ENCODE data around the gene FAM25A.

DNA sequence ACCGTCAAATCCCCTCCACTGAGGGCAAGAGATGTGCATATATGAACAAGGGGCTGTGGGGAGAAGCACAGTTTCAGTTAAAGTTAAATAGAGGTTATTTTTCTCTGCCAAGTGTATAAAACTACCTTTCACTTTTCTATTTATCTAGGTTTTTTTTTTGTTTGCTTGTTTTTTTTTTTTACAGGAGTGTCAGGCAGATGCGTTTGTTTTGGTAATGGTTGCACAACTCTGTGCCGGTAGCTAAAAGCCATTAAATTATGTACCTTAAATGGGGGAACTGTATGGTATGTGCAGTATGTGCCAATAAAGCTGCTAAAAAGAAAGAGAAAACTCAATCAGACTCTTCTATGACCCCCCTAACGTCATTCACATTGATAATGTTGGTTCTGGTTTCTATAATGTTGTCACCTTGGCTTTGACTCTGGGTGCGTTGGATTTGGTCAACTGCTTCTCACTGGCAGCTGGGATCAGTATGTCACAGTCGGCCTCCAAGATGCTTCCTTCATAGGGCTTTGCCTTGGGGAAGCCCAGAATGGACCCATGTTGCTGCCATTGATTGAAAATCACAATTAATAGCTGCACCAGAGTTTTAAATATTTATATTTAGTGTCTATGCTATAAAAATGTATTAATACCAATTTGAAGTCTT lies 40.3 kb downstream of the FAM25A start:
- TF ChIP-seq, protein P1, sequence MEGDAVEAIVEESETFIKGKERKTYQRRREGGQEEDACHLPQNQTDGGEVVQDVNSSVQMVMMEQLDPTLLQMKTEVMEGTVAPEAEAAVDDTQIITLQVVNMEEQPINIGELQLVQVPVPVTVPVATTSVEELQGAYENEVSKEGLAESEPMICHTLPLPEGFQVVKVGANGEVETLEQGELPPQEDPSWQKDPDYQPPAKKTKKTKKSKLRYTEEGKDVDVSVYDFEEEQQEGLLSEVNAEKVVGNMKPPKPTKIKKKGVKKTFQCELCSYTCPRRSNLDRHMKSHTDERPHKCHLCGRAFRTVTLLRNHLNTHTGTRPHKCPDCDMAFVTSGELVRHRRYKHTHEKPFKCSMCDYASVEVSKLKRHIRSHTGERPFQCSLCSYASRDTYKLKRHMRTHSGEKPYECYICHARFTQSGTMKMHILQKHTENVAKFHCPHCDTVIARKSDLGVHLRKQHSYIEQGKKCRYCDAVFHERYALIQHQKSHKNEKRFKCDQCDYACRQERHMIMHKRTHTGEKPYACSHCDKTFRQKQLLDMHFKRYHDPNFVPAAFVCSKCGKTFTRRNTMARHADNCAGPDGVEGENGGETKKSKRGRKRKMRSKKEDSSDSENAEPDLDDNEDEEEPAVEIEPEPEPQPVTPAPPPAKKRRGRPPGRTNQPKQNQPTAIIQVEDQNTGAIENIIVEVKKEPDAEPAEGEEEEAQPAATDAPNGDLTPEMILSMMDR (IDR thresholded peaks at IDR 0.05) = no peak
- TF ChIP-seq POLR2A (IDR thresholded peaks at IDR 0.05) = no peak
- no peak for TF ChIP-seq POLR2AphosphoS5 (IDR thresholded peaks at IDR 0.05)
- no peak for TF ChIP-seq EP300 (IDR thresholded peaks at IDR 0.05)
